ENCODE results near the gene ARMC10.
"Not testable (repeated sequence)": the region's sequence is repeated elsewhere in the genome, so short reads cannot be mapped to it uniquely, and the experiment has no call there.

Gene ARMC10

GRCh38 chr7:103142494-103142893 is 67.6 kb downstream of the ARMC10 start:
- DNase-seq, result no peak
- Histone ChIP-seq H3K36me3 (replicated peaks) (no peaks in the 10 kb centered on the region), H3K4me3 (ENCODE audit: low read depth, low read length) (no peak overlapping the region), H3K27me3 (replicated peaks) (no peaks in the 10 kb centered on the region), H3K27ac (no peak overlapping the region)
- in situ Hi-C loops (cut with HindIII; ENCODE audit: low pct_ligation_motif_present, low sequenced_read_pairs), result no loop called here
- TF ChIP-seq, protein P1, sequence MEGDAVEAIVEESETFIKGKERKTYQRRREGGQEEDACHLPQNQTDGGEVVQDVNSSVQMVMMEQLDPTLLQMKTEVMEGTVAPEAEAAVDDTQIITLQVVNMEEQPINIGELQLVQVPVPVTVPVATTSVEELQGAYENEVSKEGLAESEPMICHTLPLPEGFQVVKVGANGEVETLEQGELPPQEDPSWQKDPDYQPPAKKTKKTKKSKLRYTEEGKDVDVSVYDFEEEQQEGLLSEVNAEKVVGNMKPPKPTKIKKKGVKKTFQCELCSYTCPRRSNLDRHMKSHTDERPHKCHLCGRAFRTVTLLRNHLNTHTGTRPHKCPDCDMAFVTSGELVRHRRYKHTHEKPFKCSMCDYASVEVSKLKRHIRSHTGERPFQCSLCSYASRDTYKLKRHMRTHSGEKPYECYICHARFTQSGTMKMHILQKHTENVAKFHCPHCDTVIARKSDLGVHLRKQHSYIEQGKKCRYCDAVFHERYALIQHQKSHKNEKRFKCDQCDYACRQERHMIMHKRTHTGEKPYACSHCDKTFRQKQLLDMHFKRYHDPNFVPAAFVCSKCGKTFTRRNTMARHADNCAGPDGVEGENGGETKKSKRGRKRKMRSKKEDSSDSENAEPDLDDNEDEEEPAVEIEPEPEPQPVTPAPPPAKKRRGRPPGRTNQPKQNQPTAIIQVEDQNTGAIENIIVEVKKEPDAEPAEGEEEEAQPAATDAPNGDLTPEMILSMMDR (IDR thresholded peaks at IDR 0.05; ENCODE audit: low read depth, low read length, missing control alignments), result no peak

GRCh38 chr7:103143868-103144267 is 68.9 kb downstream of the ARMC10 start:
- no peak overlapping the region for H3K4me3 ChIP-seq (ENCODE audit: low read depth, low read length)
- DNase-seq, result no peak
- TF ChIP-seq, protein P1 (IDR thresholded peaks at IDR 0.05; ENCODE audit: low read depth, low read length, missing control alignments), result no peak
- no peak overlapping the region for H3K27ac ChIP-seq
- H3K36me3 ChIP-seq (replicated peaks), result no peaks in the 10 kb centered on the region
- H3K27me3 ChIP-seq (replicated peaks), result no peaks in the 10 kb centered on the region
- in situ Hi-C loops (cut with HindIII; ENCODE audit: low pct_ligation_motif_present, low sequenced_read_pairs), result no loop called here

DNA sequence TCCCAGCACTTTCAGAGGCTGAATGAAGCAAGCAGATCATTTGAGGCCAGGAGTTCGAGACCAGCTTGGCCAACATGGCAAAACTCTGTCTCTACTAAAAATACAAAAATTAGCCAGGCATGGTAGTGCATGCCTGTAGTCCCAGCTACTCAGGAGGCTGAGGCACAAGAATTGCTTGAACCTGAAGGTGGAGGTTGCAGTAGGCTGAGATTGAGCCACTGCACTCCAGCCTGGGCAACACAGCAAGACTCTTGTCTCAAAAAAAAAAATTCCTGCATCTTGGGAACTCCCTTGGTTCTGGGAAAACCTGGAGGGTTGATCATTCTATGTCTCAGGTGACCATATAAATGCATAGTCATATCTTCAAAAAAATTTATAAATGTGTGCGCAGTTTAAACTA is 69.8 kb downstream of the ARMC10 start:
- in situ Hi-C loops (cut with HindIII; ENCODE audit: low pct_ligation_motif_present, low sequenced_read_pairs); DNase-seq: not testable (repeated sequence)

GRCh38 chr7:103148131-103148993 is 73.4 kb downstream of the ARMC10 start:
- no peak for DNase-seq
- in situ Hi-C loops (cut with HindIII; ENCODE audit: low pct_ligation_motif_present, low sequenced_read_pairs), result no loop called here
- Histone ChIP-seq H3K36me3 (replicated peaks) (no peaks in the 10 kb centered on the region), H3K4me3 (ENCODE audit: low read depth, low read length) (peak overlapping the region; percentile 79), H3K27me3 (replicated peaks) (no peaks in the 10 kb centered on the region), H3K27ac (peak overlapping the region; percentile 92)
- TF ChIP-seq, protein P1 (IDR thresholded peaks at IDR 0.05; ENCODE audit: low read depth, low read length, missing control alignments), result no peak

More for the DNA sequence above, 69.8 kb downstream of the ARMC10 start:
- not testable (repeated sequence) for H3K27ac ChIP-seq; H3K27me3 ChIP-seq (replicated peaks); H3K36me3 ChIP-seq (replicated peaks); H3K4me3 ChIP-seq (ENCODE audit: low read depth, low read length)
